ENCODE measurements around the gene ARHGAP26.

DNA sequence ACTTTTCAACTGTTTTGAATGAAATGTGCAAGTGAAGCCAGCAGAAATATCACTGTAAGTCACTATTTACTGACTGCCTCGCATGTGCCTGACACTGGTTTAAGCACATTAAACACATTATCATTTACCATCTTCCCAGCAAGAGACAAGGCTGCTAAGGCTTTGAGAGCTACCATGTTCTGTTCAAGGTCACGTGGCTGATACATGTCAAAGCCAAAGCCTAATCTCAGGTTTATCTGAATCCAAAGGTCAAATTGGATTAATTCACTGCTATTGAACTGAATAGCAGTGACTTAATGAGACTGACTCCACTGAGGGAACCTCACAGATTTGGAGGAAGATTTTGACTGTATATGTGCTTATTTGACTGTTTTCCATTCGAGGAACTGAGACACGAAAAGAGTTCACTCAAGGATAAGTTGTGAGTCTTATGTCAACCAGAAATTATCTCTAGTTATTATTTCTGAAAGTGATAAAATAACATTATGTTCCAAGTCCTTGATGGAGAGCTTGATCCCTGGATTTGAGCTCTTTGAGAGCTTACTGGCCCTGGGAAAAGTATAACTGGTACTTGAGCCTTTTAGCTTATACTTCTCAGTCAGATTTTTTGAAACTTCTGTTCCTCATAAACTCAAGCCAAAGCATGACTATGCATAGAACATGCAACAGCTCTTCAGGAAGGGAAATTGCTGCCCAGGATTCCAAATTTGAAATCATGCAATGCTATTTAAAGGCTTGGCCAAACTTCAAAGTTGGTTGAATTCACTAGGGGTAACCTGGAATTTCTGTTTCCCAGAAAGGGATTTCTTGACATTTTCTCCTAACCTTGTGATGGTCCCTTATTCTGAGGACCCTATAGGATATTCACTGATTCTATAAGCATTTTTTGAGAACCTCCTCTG is 23.4 kb upstream of the ARHGAP26 start:
- no peak for TF ChIP-seq EZH2 (IDR thresholded peaks at IDR 0.05; ENCODE audit: borderline replicate concordance, low read length)
- TF ChIP-seq, protein P1, sequence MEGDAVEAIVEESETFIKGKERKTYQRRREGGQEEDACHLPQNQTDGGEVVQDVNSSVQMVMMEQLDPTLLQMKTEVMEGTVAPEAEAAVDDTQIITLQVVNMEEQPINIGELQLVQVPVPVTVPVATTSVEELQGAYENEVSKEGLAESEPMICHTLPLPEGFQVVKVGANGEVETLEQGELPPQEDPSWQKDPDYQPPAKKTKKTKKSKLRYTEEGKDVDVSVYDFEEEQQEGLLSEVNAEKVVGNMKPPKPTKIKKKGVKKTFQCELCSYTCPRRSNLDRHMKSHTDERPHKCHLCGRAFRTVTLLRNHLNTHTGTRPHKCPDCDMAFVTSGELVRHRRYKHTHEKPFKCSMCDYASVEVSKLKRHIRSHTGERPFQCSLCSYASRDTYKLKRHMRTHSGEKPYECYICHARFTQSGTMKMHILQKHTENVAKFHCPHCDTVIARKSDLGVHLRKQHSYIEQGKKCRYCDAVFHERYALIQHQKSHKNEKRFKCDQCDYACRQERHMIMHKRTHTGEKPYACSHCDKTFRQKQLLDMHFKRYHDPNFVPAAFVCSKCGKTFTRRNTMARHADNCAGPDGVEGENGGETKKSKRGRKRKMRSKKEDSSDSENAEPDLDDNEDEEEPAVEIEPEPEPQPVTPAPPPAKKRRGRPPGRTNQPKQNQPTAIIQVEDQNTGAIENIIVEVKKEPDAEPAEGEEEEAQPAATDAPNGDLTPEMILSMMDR (IDR thresholded peaks at IDR 0.05; ENCODE audit: low read length) = no peak
